Upper lobe of right lung (tissue), 1 donor: ENCODE results near the gene SIGLECL1. TPM values are rescaled to one million over a fixed set of nuclear protein-coding genes. Genes with fewer than 3 reads are reported as not detected.

Source experiments
- ATAC-seq: fragments of 200-7000 bp; cut with Tn5 transposase; one replicate; pipeline ENCODE4 v1.9.1; 2020; ENCODE audit warnings: mild to moderate bottlenecking, moderate library complexity
- DNase-seq: peaks from one replicate; pipeline ENCODE4 v3.0.0-alpha.2; 2020
- H3K27ac ChIP-seq: fragments of 200-600 bp; one replicate; pipeline ENCODE4 v1.8.0; 2022
- H3K27me3 ChIP-seq: fragments of 200-600 bp; one replicate; pipeline ENCODE4 v1.8.0; 2022; ENCODE audit warnings: mild to moderate bottlenecking
- H3K36me3 ChIP-seq: fragments of 200-600 bp; one replicate; pipeline ENCODE4 v1.8.0; 2022
- H3K4me1 ChIP-seq: fragments of 200-600 bp; one replicate; pipeline ENCODE4 v1.8.0; 2022
- H3K4me3 ChIP-seq: fragments of 200-600 bp; one replicate; pipeline ENCODE4 v1.8.0; 2022; ENCODE audit warnings: mild to moderate bottlenecking
- H3K9me3 ChIP-seq: fragments of 200-600 bp; one replicate; pipeline ENCODE4 v1.8.0; 2022
- CTCF ChIP-seq: fragments of 200-600 bp; IDR thresholded peaks from one replicate; pipeline ENCODE4 v1.8.0; 2022; ENCODE audit warnings: antibody characterized with exemption
- intact Hi-C: fragments of 100-400 bp; cut with DNase I; formaldehyde crosslinking; loops from one replicate; pipeline ENCODE4 v1.11.0; 2022
- long read RNA-seq: library from polyadenylated mRNA; unstranded; transcript quantifications from one replicate; pipeline ENCODE4 v2.0.0, GENCODE V29; 2021
- total RNA-seq: library from RNA; stranded (reverse); fragmentation: NEBNext Ultra II Directional; extraction: Animal tissue kit (Norgen Biotek cat#: 25700); gene quantifications from one replicate; pipeline ENCODE4 v1.2.1, GENCODE V29; 2021
- donor health status: DM: no; HTN: yes; CAD: no; lungs with severe emphysema.

Gene SIGLECL1
- not detected for total RNA-seq
- long read RNA-seq, result 0 reads

- intact Hi-C loops, result no loop called here
- Histone ChIP-seq H3K36me3 (no peaks in the 10 kb centered on the region), H3K27me3 (peaks cover 10% of the 10 kb centered on the region), H3K27ac (no peak within 1 kb of the TSS), H3K4me3 (no peak within 1 kb of the TSS), H3K9me3 (no peaks in the 10 kb centered on the region), H3K4me1 (no peaks in the 10 kb centered on the region)
- DNase-seq (no peak), ATAC-seq (no peak)
- TF ChIP-seq CTCF, result no peak
Measured at GRCh38 chr19:51250786-51251467, at the start of gene SIGLECL1. Gene SIGLECL1 (plus strand): TSS chr19:51251080. CDS start chr19:51264073, 12,993 bp downstream.

- no peaks in the 10 kb centered on the region for H3K4me1 ChIP-seq
- no peak for TF ChIP-seq CTCF
- H3K36me3 ChIP-seq, result no peaks in the 10 kb centered on the region
- H3K9me3 ChIP-seq, result no peaks in the 10 kb centered on the region
- DNase-seq (no peak), ATAC-seq (no peak)
- peaks cover 19% of the 10 kb centered on the region for H3K27me3 ChIP-seq
- H3K27ac ChIP-seq, result no peak overlapping the region
- H3K4me3 ChIP-seq, result no peak overlapping the region
- intact Hi-C loops, result no loop called here
Measured at GRCh38 chr19:51201712-51202111, 49.2 kb upstream of the SIGLECL1 start.

GRCh38 chr19:51203916-51204315 is 47.0 kb upstream of the SIGLECL1 start:
- Histone ChIP-seq H3K36me3 (no peaks in the 10 kb centered on the region), H3K9me3 (no peaks in the 10 kb centered on the region), H3K4me1 (no peaks in the 10 kb centered on the region), H3K4me3 (no peak overlapping the region), H3K27ac (no peak overlapping the region), H3K27me3 (peaks cover 16% of the 10 kb centered on the region)
- no peak for TF ChIP-seq CTCF
- DNase-seq (no peak), ATAC-seq (no peak)
- intact Hi-C loops, result no loop called here

GRCh38 chr19:51204321-51204720 is 46.6 kb upstream of the SIGLECL1 start:
- Histone ChIP-seq H3K9me3 (no peaks in the 10 kb centered on the region), H3K4me1 (no peaks in the 10 kb centered on the region), H3K4me3 (no peak overlapping the region), H3K27ac (no peak overlapping the region), H3K36me3 (no peaks in the 10 kb centered on the region), H3K27me3 (peaks cover 16% of the 10 kb centered on the region)
- ATAC-seq (no peak), DNase-seq (no peak)
- no peak for TF ChIP-seq CTCF
- intact Hi-C loops, result no loop called here

- no peaks in the 10 kb centered on the region for H3K4me1 ChIP-seq
- H3K9me3 ChIP-seq, result no peaks in the 10 kb centered on the region
- DNase-seq (no peak), ATAC-seq (no peak)
- no peak overlapping the region for H3K27ac ChIP-seq
- intact Hi-C loops, result no loop called here
- no peaks in the 10 kb centered on the region for H3K27me3 ChIP-seq
- no peak overlapping the region for H3K4me3 ChIP-seq
- TF ChIP-seq CTCF, result no peak
- no peaks in the 10 kb centered on the region for H3K36me3 ChIP-seq
Measured at GRCh38 chr19:51207747-51208146, 43.1 kb upstream of the SIGLECL1 start.
